PC-9 (cell line): ENCODE measurements around the gene CREBBP. TPM values are rescaled to one million over a fixed set of nuclear protein-coding genes. Genes with fewer than 3 reads are reported as not detected.

Experiments
- BruUV-seq: library from RNA; stranded (reverse); fragments of 400-500 nt; replicated peaks from 2 replicates; lab custom pipeline; 2021; lab: Mats Ljungman, UMichigan
- CTCF ChIA-PET: fragments of 300-600 bp; sonication (Branson Sonifier 250); formaldehyde crosslinking; loops from one replicate; lab custom pipeline; 2022; ENCODE audit warnings: antibody characterized with exemption; lab: Charles Lee
- POLR2A ChIA-PET: fragments of 300-600 bp; sonication (Branson Sonifier 250); formaldehyde crosslinking; loops from one replicate; lab custom pipeline; 2022; ENCODE audit warnings: antibody characterized with exemption; ENCODE audit not compliant: unreplicated experiment; lab: Charles Lee
- DNase-seq, 2 experiments: peaks; one replicate each; pipeline versions ENCODE4 v3.0.0 to v3.0.0-alpha.2; 2015 to 2022; ENCODE audit warnings: mixed read lengths in 1 of 2
- H2AFZ ChIP-seq: fragments of 200-600 bp; sonication (generic); 2 replicates; pipeline ENCODE4 v1.8.1; 2017; ENCODE audit warnings: antibody characterized with exemption
- H3F3A ChIP-seq: fragments of 200-600 bp; sonication (generic); 2 replicates; pipeline ENCODE4 v1.8.1; 2017; ENCODE audit warnings: antibody characterized with exemption, mild to moderate bottlenecking, low read depth; ENCODE audit not compliant: insufficient read depth
- H3K27ac ChIP-seq: fragments of 200-600 bp; sonication (generic); 2 replicates; pipeline ENCODE4 v1.6.1; 2016; ENCODE audit warnings: mixed run types
- H3K27me3 ChIP-seq: fragments of 200-600 bp; sonication (generic); 2 replicates; pipeline ENCODE4 v1.6.1; 2016; ENCODE audit warnings: low read depth, mixed run types; ENCODE audit not compliant: insufficient read depth
- H3K36me3 ChIP-seq: fragments of 200-600 bp; sonication (generic); 2 replicates; pipeline ENCODE4 v1.6.1; 2016; ENCODE audit warnings: low read depth, mixed run types
- H3K4me1 ChIP-seq: fragments of 200-600 bp; sonication (generic); replicated peaks from 2 replicates; pipeline ENCODE4 v1.6.1; 2016; ENCODE audit warnings: mixed run types; ENCODE audit not compliant: insufficient read depth
- H3K4me2 ChIP-seq: fragments of 200-600 bp; sonication (generic); 2 replicates; pipeline ENCODE4 v1.6.1; 2017; ENCODE audit warnings: mixed run types
- H3K4me3 ChIP-seq: fragments of 200-600 bp; sonication (generic); 2 replicates; pipeline ENCODE4 v1.6.1; 2016; ENCODE audit warnings: mixed run types
- H3K79me2 ChIP-seq: fragments of 200-600 bp; sonication (generic); 2 replicates; pipeline ENCODE4 v1.6.1; 2017; ENCODE audit warnings: low read depth, mixed run types
- H3K9me2 ChIP-seq: fragments of 200-600 bp; sonication (generic); 2 replicates; pipeline ENCODE4 v1.8.1; 2017; ENCODE audit warnings: mild to moderate bottlenecking; ENCODE audit not compliant: insufficient read depth
- H3K9me3 ChIP-seq: fragments of 200-600 bp; sonication (generic); 2 replicates; pipeline ENCODE4 v1.8.1; 2016; ENCODE audit warnings: low read depth; ENCODE audit not compliant: insufficient read depth
- H4K20me1 ChIP-seq: fragments of 200-600 bp; sonication (generic); 2 replicates; pipeline ENCODE4 v1.8.1; 2017; ENCODE audit not compliant: insufficient read depth
- CTCF ChIP-seq: fragments of 200-600 bp; sonication (generic); conservative IDR thresholded peaks from 2 replicates; pipeline ENCODE4 v1.6.1; 2017; ENCODE audit warnings: mixed run types, antibody characterized with exemption, mild to moderate bottlenecking, moderate library complexity
- EZH2 ChIP-seq: fragments of 200-600 bp; sonication (generic); IDR thresholded peaks from 2 replicates; pipeline ENCODE4 v1.8.0; 2017; ENCODE audit warnings: antibody characterized with exemption, low read depth
- intact Hi-C: fragments of 100-400 bp; cut with micrococcal nuclease; formaldehyde crosslinking; loops from one replicate; pipeline ENCODE4 v1.10.0; 2022; ENCODE audit not compliant: unreplicated experiment
- total RNA-seq: library from RNA; stranded (reverse); gene quantifications from 2 replicates; pipeline ENCODE4 v1.2.3, GENCODE V29; 2021

CREBBP gene
- total RNA-seq, 1 experiment from 2014 or later, result 74.9 TPM

- no peaks in the 10 kb centered on the region for H3K27me3 ChIP-seq
Measured at GRCh38 chr16:3832668-3833067, 47.8 kb downstream of the CREBBP start.

GRCh38 chr16:3830625-3831254, 49.8 kb downstream of the CREBBP start:
- intact Hi-C loops, result no loop called here
- TF ChIP-seq CTCF (no peak), EZH2 (no peak)
- H4K20me1 ChIP-seq, result peaks cover 80% of the 10 kb centered on the region
- no peak overlapping the region for H2AFZ ChIP-seq
- no peaks in the 10 kb centered on the region for H3K9me2 ChIP-seq
- no peaks in the 10 kb centered on the region for H3K27me3 ChIP-seq
- DNase-seq, result no peak
- H3K9me3 ChIP-seq, result 0 out of 2 replicates have a peak, but pooled peaks cover 10% of the 10 kb centered on the region
- ChIA-PET CTCF (no interaction called here), POLR2A (no interaction called here)
- H3K27ac ChIP-seq, result no peak overlapping the region
- peaks cover 9% of the 10 kb centered on the region; the same call in 1 of the 2 replicates for H3K4me1 ChIP-seq
- H3K4me2 ChIP-seq, result no peak overlapping the region
- H3K4me3 ChIP-seq, result no peak overlapping the region
- peaks cover 90% of the 10 kb centered on the region for H3K79me2 ChIP-seq
- no TSS peak for BruUV-seq
- H3K36me3 ChIP-seq, result no peaks in the 10 kb centered on the region
- peaks cover 25% of the 10 kb centered on the region for H3F3A ChIP-seq

More at GRCh38 chr16:3832668-3833067, 47.8 kb downstream of the CREBBP start:
- H3K9me2 ChIP-seq, result no peaks in the 10 kb centered on the region
- H3K79me2 ChIP-seq, result peaks cover 83% of the 10 kb centered on the region
- H4K20me1 ChIP-seq, result peaks cover 77% of the 10 kb centered on the region
- H3K27ac ChIP-seq, result no peak overlapping the region
- TF ChIP-seq EZH2, result no peak
- no peak for TF ChIP-seq CTCF
- no peak overlapping the region for H3K4me2 ChIP-seq
- CTCF ChIA-PET, result no interaction called here
- H3F3A ChIP-seq, result peaks cover 23% of the 10 kb centered on the region
- no peaks in the 10 kb centered on the region for H3K4me1 ChIP-seq
- no peak for DNase-seq
- no peak overlapping the region for H3K4me3 ChIP-seq
- no peak overlapping the region for H2AFZ ChIP-seq
- no peaks in the 10 kb centered on the region for H3K36me3 ChIP-seq
- intact Hi-C loops, result no loop called here
- POLR2A ChIA-PET, result no interaction called here
- H3K9me3 ChIP-seq, result 0 out of 2 replicates have a peak, but pooled peaks cover 10% of the 10 kb centered on the region
- no TSS peak for BruUV-seq

- H3K27ac ChIP-seq, result no peak overlapping the region
- DNase-seq, result no peak
- ChIA-PET POLR2A (no interaction called here), CTCF (no interaction called here)
- H3F3A ChIP-seq, result peaks cover 33% of the 10 kb centered on the region
- H2AFZ ChIP-seq, result no peak overlapping the region
- peaks cover 85% of the 10 kb centered on the region for H4K20me1 ChIP-seq
- intact Hi-C loops, result no loop called here
- no peak overlapping the region for H3K4me2 ChIP-seq
- 0 out of 2 replicates have a peak, but pooled peaks cover 10% of the 10 kb centered on the region for H3K9me3 ChIP-seq
- no TSS peak for BruUV-seq
- no peaks in the 10 kb centered on the region for H3K9me2 ChIP-seq
- peaks cover 18% of the 10 kb centered on the region for H3K4me1 ChIP-seq
- H3K79me2 ChIP-seq, result peaks cover 86% of the 10 kb centered on the region
- no peaks in the 10 kb centered on the region for H3K36me3 ChIP-seq
- no peaks in the 10 kb centered on the region for H3K27me3 ChIP-seq
- TF ChIP-seq EZH2 (no peak), CTCF (no peak)
- H3K4me3 ChIP-seq, result no peak overlapping the region
Measured at GRCh38 chr16:3829631-3830536, 50.6 kb downstream of the CREBBP start.
